Measurements from ENCODE around the gene DYNLT4. TPM values are rescaled to one million over a fixed set of nuclear protein-coding genes. Genes with fewer than 3 reads are reported as not detected.

DYNLT4 gene
- total RNA-seq, 3 donors from 2014 or later (not counting 1 experiment from before 2014, with no cell fraction given): 0.96 to 1.2 TPM; not detected in 1

DNA sequence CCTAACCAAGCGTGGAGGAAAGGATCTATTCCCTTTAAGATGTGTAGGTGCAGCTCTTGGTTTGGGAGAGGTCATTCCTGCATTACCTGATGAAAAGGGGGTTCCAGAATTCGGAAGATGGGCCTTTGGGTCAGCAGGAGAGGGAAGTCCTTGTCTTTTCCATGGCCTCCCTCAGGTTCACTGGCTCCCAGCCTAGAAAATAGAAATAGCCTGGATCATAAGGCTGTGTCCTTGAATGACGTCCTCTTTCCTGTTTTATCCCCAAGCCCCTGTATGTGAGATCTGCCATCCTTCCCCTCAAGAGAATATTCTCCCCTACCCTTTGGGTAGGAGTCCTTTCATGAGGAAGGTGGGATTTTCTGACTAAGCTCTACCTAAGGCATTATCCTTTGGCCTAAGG is 46.3 kb downstream of the DYNLT4 start:
- no peaks in the 10 kb centered on the region for H3K27me3 ChIP-seq (ENCODE audit: control insufficient read depth, insufficient read depth, low read length)
- Mint-ChIP-seq H3K4me3 (no peak overlapping the region), H3K4me1 (peaks cover 0 to 8% of the 10 kb centered on the region in 2 donors), H3K36me3 (no peaks in the 10 kb centered on the region), H3K9me3 (no peaks in the 10 kb centered on the region), H3K27ac (no peak overlapping the region), H3K27me3 (ENCODE audit: low read depth in 2 of 2) (no peaks in the 10 kb centered on the region)
- ATAC-seq (no peak), DNase-seq (no peak)
- no peak overlapping the region for H3K4me3 ChIP-seq (ENCODE audit: low read length)
- H3K4me1 ChIP-seq (ENCODE audit: control insufficient read depth, insufficient read depth, low read length): peaks cover 8% of the 10 kb centered on the region
- H3K36me3 ChIP-seq (ENCODE audit: control insufficient read depth, insufficient read depth, low read length): peaks cover 6% of the 10 kb centered on the region
- TF ChIP-seq, protein P1, sequence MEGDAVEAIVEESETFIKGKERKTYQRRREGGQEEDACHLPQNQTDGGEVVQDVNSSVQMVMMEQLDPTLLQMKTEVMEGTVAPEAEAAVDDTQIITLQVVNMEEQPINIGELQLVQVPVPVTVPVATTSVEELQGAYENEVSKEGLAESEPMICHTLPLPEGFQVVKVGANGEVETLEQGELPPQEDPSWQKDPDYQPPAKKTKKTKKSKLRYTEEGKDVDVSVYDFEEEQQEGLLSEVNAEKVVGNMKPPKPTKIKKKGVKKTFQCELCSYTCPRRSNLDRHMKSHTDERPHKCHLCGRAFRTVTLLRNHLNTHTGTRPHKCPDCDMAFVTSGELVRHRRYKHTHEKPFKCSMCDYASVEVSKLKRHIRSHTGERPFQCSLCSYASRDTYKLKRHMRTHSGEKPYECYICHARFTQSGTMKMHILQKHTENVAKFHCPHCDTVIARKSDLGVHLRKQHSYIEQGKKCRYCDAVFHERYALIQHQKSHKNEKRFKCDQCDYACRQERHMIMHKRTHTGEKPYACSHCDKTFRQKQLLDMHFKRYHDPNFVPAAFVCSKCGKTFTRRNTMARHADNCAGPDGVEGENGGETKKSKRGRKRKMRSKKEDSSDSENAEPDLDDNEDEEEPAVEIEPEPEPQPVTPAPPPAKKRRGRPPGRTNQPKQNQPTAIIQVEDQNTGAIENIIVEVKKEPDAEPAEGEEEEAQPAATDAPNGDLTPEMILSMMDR (IDR thresholded peaks at IDR 0.05): no peak
- no peaks in the 10 kb centered on the region for H3K9me3 ChIP-seq (ENCODE audit: control insufficient read depth, insufficient read depth, low read length)
- intact Hi-C loops (cut with micrococcal nuclease): no loop called here
- no peak overlapping the region for H3K27ac ChIP-seq (ENCODE audit: low read length)
- 92% methylated on average over 3 of the region's 3 CpGs for WGBS (ENCODE audit: insufficient coverage)

DNA sequence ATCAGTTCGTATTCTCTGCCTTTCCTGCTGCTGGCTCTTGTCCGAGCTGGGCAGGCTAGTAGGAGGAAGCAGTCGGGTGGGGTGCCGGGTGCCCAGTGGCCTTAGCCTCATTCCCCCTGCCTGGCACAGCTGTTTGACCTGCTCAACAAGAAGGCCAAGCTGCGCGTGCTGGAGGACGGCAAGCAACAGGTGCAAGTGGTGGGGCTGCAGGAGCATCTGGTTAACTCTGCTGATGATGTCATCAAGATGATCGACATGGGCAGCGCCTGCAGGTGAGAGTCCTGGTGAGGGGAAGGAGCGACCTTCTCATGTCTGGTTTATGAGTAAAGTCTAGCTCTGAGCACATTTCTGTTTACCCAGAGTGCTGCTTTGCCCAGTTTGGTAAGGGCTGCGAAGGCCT is 48.1 kb downstream of the DYNLT4 start:
- TF ChIP-seq, protein P1 (IDR thresholded peaks at IDR 0.05): no peak
- Mint-ChIP-seq H3K36me3 (no peaks in the 10 kb centered on the region), H3K27me3 (ENCODE audit: low read depth in 2 of 2) (no peaks in the 10 kb centered on the region), H3K4me1 (peaks cover 0 to 8% of the 10 kb centered on the region in 2 donors), H3K4me3 (no peak overlapping the region), H3K9me3 (no peaks in the 10 kb centered on the region), H3K27ac (no peak overlapping the region)
- DNase-seq: no peak
- Histone ChIP-seq H3K4me1 (ENCODE audit: control insufficient read depth, insufficient read depth, low read length) (peaks cover 8% of the 10 kb centered on the region), H3K4me3 (ENCODE audit: low read length) (no peak overlapping the region), H3K9me3 (ENCODE audit: control insufficient read depth, insufficient read depth, low read length) (no peaks in the 10 kb centered on the region), H3K27ac (ENCODE audit: low read length) (no peak overlapping the region), H3K27me3 (ENCODE audit: control insufficient read depth, insufficient read depth, low read length) (no peaks in the 10 kb centered on the region), H3K36me3 (ENCODE audit: control insufficient read depth, insufficient read depth, low read length) (peaks cover 6% of the 10 kb centered on the region)
- intact Hi-C loops (cut with micrococcal nuclease): no loop called here
- ATAC-seq: no peak
- WGBS (ENCODE audit: insufficient coverage): 98% methylated on average over 11 of the region's 11 CpGs

DNA sequence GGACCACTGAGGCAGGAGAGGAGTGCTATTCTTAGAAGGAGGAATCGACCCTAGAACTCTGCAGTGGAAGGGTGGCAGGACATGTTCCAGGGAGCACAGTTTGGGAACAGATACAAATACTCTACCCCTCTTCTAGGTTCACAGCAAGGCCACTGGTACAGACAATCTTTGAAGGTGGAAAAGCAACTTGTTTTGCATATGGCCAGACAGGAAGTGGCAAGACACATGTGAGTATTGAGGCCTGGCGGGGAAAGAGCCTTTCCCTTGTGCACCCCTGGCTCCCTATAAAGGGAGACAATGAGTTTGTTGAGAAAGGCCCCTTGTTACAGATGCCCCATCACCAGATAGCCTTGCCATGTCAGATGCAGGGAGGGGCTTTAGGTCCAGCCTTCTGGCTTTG is 49.7 kb downstream of the DYNLT4 start:
- no peak for DNase-seq
- H3K4me1 ChIP-seq (ENCODE audit: control insufficient read depth, insufficient read depth, low read length): peaks cover 8% of the 10 kb centered on the region
- Mint-ChIP-seq H3K9me3 (no peaks in the 10 kb centered on the region), H3K27ac (no peak overlapping the region), H3K4me1 (peaks cover 0 to 8% of the 10 kb centered on the region in 2 donors), H3K4me3 (no peak overlapping the region), H3K36me3 (no peaks in the 10 kb centered on the region), H3K27me3 (ENCODE audit: low read depth in 2 of 2) (no peaks in the 10 kb centered on the region)
- H3K36me3 ChIP-seq (ENCODE audit: control insufficient read depth, insufficient read depth, low read length): no peaks in the 10 kb centered on the region
- intact Hi-C loops (cut with micrococcal nuclease): no loop called here
- TF ChIP-seq, protein P1 (IDR thresholded peaks at IDR 0.05): no peak
- H3K4me3 ChIP-seq (ENCODE audit: low read length): no peak overlapping the region
- H3K27ac ChIP-seq (ENCODE audit: low read length): no peak overlapping the region
- H3K9me3 ChIP-seq (ENCODE audit: control insufficient read depth, insufficient read depth, low read length): no peaks in the 10 kb centered on the region
- 73% methylated on average over 2 of the region's 2 CpGs for WGBS (ENCODE audit: insufficient coverage)
- H3K27me3 ChIP-seq (ENCODE audit: control insufficient read depth, insufficient read depth, low read length): no peaks in the 10 kb centered on the region
- no peak for ATAC-seq

Other genes starting within 250 kb of the DYNLT4 start
- gene TMEM53, start 132.9 kb downstream of the DYNLT4 start, total RNA-seq: 1 to 10 TPM; 2.2 to 3.8 (median 3.3) TPM
- gene ARMH1, start 132.6 kb downstream of the DYNLT4 start, total RNA-seq: 10 to 100 TPM in 1 of 3 donors, 1 to 10 TPM in 2; 1.5 to 25.5 (median 5.0) TPM
- gene RNU5D-1, start 76.2 kb downstream of the DYNLT4 start, total RNA-seq: not detected
- gene KIF2C, start 67.5 kb downstream of the DYNLT4 start, total RNA-seq: 1 to 10 TPM in 1 of 3 donors, under 1 TPM in 2; 0.59 to 1.3 (median 0.93) TPM
- gene RPS8, start 31.8 kb downstream of the DYNLT4 start, total RNA-seq: 1,000 to 10,000 TPM in 2 of 3 donors, 100 to 1,000 TPM in 1; 848 to 1,092 (median 1,009) TPM
- under 1 TPM; 0.18 to 0.33 (median 0.28) TPM for gene BEST4, start 19.2 kb downstream of the DYNLT4 start, total RNA-seq
- gene PLK3, start 7.0 kb downstream of the DYNLT4 start, total RNA-seq: 10 to 100 TPM; 39.5 to 89.2 (median 78.1) TPM
- 1 to 10 TPM; 4.4 to 5.7 (median 4.9) TPM for gene BTBD19, start 1.2 kb upstream of the DYNLT4 start, total RNA-seq
- gene PTCH2, start 35.9 kb upstream of the DYNLT4 start, total RNA-seq: 1 to 10 TPM; 1.8 to 3.1 (median 2.4) TPM
- gene EIF2B3, start 179.2 kb upstream of the DYNLT4 start, total RNA-seq: 10 to 100 TPM; 12.4 to 19.1 (median 14.3) TPM
- gene HECTD3, start 204.0 kb upstream of the DYNLT4 start, total RNA-seq: 10 to 100 TPM; 56.6 to 67.4 (median 64.4) TPM
- gene UROD, start 204.9 kb upstream of the DYNLT4 start, total RNA-seq: 10 to 100 TPM; 54.5 to 65.4 (median 56.6) TPM

Measured in natural killer cell (primary cell).